Naive thymus-derived CD4-positive, alpha-beta T cell (primary cell): ENCODE data around the gene MEI1. TPM values are rescaled to one million over a fixed set of nuclear protein-coding genes. Genes with fewer than 3 reads are reported as not detected.

Experiments
- ATAC-seq: fragments of 150-1000 bp; cut with Tn5 transposase; 2 replicates; pipeline ENCODE4 v1.10.0; 2021; ENCODE audit warnings: mild to moderate bottlenecking, moderate library complexity
- CTCF ChIA-PET: fragments of 350-600 bp; sonication (Branson Sonifier 250); formaldehyde crosslinking; loops from one replicate; lab custom pipeline; 2021; ENCODE audit warnings: antibody characterized with exemption; lab: Charles Lee
- POLR2A ChIA-PET: fragments of 350-600 bp; sonication (Branson Sonifier 250); formaldehyde crosslinking; loops from one replicate; lab custom pipeline; 2021; ENCODE audit warnings: antibody characterized with exemption, inconsistent platforms; lab: Charles Lee
- DNase-seq, 9 donors: peaks; one replicate each; pipeline versions ENCODE4 v3.0.0 to v3.0.0-alpha.2; 2020 to 2022; ENCODE audit warnings: mixed read lengths in 1 of 9
- H3K27ac ChIP-seq: one replicate; pipeline ENCODE4 v1.7.0; 2013; ENCODE audit warnings: mild to moderate bottlenecking, low read depth, low read length, moderate library complexity
- H3K27me3 ChIP-seq, 2 donors: one replicate each; pipeline ENCODE4 v1.7.0; 2013; ENCODE audit warnings: low read length in 2 of 2, mild to moderate bottlenecking in 2 of 2, moderate library complexity in 2 of 2; ENCODE audit not compliant: control insufficient read depth in 2 of 2, insufficient read depth in 2 of 2
- H3K36me3 ChIP-seq, 3 experiments: 1 replicate in 2 of 3; 2 replicates in 1 of 3; pipeline ENCODE4 v1.7.0; 2013; ENCODE audit warnings: low read length in 3 of 3, mild to moderate bottlenecking in 3 of 3, moderate library complexity in 1 of 3; ENCODE audit not compliant: insufficient read depth in 3 of 3, control insufficient read depth in 2 of 3
- H3K4me1 ChIP-seq, 2 donors: one replicate each; pipeline ENCODE4 v1.7.0; 2013; ENCODE audit warnings: low read length in 2 of 2, mild to moderate bottlenecking in 2 of 2, moderate library complexity in 1 of 2; ENCODE audit not compliant: control insufficient read depth in 2 of 2, insufficient read depth in 2 of 2
- H3K4me3 ChIP-seq: 2 replicates; pipeline ENCODE4 v1.7.0; 2013; ENCODE audit warnings: mild to moderate bottlenecking, low read length
- H3K9me3 ChIP-seq, 3 experiments: 1 replicate in 2 of 3; 2 replicates in 1 of 3; pipeline ENCODE4 v1.7.0; 2013; ENCODE audit warnings: low read length in 3 of 3; ENCODE audit not compliant: control insufficient read depth in 2 of 3
- H3K27ac Mint-ChIP-seq, 9 donors: one replicate each; pipeline ENCODE4 v1.8.0; 2020 to 2022; ENCODE audit warnings: mixed read lengths in 9 of 9, mild to moderate bottlenecking in 8 of 9, moderate library complexity in 5 of 9, inconsistent platforms in 2 of 9
- H3K27me3 Mint-ChIP-seq, 5 donors: one replicate each; pipeline ENCODE4 v1.8.0; 2021 to 2022; ENCODE audit warnings: mixed read lengths in 5 of 5, mild to moderate bottlenecking in 1 of 5
- H3K36me3 Mint-ChIP-seq, 5 donors: one replicate each; pipeline ENCODE4 v1.8.0; 2020 to 2022; ENCODE audit warnings: mixed read lengths in 5 of 5, mild to moderate bottlenecking in 3 of 5, inconsistent platforms in 1 of 5
- H3K4me1 Mint-ChIP-seq, 7 donors: one replicate each; pipeline ENCODE4 v1.8.0; 2020 to 2022; ENCODE audit warnings: mixed read lengths in 7 of 7, mild to moderate bottlenecking in 3 of 7, inconsistent platforms in 1 of 7
- H3K4me3 Mint-ChIP-seq, 10 donors: one replicate each; pipeline ENCODE4 v1.8.0; 2020 to 2022; ENCODE audit warnings: mild to moderate bottlenecking in 10 of 10, mixed read lengths in 10 of 10, moderate library complexity in 6 of 10, inconsistent platforms in 2 of 10
- H3K9me3 Mint-ChIP-seq, 11 donors: one replicate each; pipeline ENCODE4 v1.8.0; 2020 to 2022; ENCODE audit warnings: mixed read lengths in 11 of 11, mild to moderate bottlenecking in 4 of 11, inconsistent platforms in 1 of 11, moderate library complexity in 1 of 11
- intact Hi-C, 2 donors: fragments of 100-400 bp; cut with micrococcal nuclease; formaldehyde crosslinking; loops; one replicate each; pipeline ENCODE4 v1.15.1; 2023
- polyA plus RNA-seq, 2 donors: library from polyadenylated mRNA; unstranded; fragments of 300-500 nt; fragmentation: Illumina TruSeq; gene quantifications; one replicate each; pipeline ENCODE4 v1.2.3, GENCODE V29; 2021
- total RNA-seq, 6 experiments: library from RNA in 5 of 6; stranded (reverse) in 5 of 6; gene quantifications; 1 replicate in 5 of 6; 2 replicates in 1 of 6; pipeline ENCODE4 v1.2.3 and lab custom pipeline; 2021 to 2026

The MEI1 gene
- total and polyA plus RNA-seq, 7 experiments from 2014 or later = 40.4 to 112 (median 64.7) TPM

DNA sequence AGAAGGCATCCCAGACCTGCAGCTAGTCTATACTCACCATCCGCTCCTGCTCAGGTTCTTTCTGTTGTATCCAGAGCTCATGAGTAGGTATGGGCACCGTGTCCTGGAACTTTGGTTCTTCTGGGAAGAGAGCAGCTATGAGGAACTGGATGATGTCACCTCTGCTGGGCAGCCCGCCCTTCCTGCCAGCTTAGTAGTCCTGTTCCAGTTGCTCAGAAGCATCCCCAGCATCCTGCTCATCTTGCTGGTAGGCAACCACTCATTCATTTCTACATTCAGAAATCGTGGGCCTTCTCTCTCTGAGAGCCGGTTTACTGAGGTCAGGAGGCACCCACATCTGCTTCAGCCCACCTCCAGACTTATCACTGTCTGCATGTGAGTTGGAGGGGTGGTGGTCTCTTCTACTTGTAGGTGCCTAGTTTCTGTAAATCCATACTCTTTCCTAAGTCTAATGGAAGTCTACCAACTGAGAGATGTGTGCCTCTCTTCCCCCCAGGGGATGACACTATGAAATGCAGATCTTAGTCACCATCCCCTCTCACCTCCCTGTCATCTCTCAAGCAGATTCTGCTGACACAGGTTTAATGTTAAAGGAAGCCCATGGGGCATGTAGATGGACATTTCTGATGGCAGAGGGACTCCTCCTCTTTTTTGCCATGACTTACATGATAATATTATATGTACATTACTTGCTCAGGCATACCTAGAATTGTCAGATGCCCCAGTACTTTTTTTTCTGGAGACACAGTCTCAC lies 71.6 kb downstream of the MEI1 start:
- ATAC-seq (peak; percentile 23), DNase-seq (no peak)
- H3K4me1 ChIP-seq = no peaks in the 10 kb centered on the region
- no peaks in the 10 kb centered on the region for H3K9me3 ChIP-seq
- intact Hi-C loops = no loop called here
- no peaks in the 10 kb centered on the region for H3K36me3 ChIP-seq
- no peak overlapping the region for H3K4me3 ChIP-seq
- no peak overlapping the region for H3K4me3 Mint-ChIP-seq
- no peaks in the 10 kb centered on the region for H3K27me3 ChIP-seq
- ChIA-PET CTCF (no interaction called here), POLR2A (no interaction called here)
- no peak overlapping the region for H3K27ac ChIP-seq
- no peaks in the 10 kb centered on the region for H3K36me3 Mint-ChIP-seq
- no peak overlapping the region for H3K27ac Mint-ChIP-seq
- H3K4me1 Mint-ChIP-seq = peaks cover 0 to 10% (median 0%) of the 10 kb centered on the region in 7 donors
- peaks cover 0 to 2% (median 0%) of the 10 kb centered on the region in 11 donors for H3K9me3 Mint-ChIP-seq
- no peaks in the 10 kb centered on the region for H3K27me3 Mint-ChIP-seq

DNA sequence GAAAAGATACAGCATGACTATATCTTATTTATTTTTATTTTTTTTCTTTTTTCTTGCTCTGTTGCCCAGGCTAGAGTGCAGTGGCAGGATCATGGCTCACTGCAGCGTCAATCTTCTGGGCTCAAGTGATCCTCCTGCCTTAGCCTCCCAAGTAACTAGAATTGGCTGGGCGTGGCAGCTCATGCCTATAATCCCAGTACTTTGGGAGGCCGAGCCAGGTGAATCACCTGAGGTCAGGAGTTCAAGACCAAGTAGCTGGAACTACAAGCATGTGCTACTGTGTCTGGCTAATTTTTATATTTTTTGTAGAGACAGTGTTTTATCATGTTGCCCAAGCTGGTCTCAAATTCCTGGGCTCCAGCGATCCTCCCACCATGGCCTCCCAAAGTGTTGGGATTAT lies 72.9 kb downstream of the MEI1 start:
- POLR2A ChIA-PET = interaction anchor here (0.8 to 1.1 kb wide), 2 partner anchors 8 to 9 kb away, joined by 3 read pairs; no protein-coding TSS in a partner anchor
- ATAC-seq (no peak), DNase-seq (no peak)
- H3K27me3 Mint-ChIP-seq = no peaks in the 10 kb centered on the region
- no peak overlapping the region for H3K27ac Mint-ChIP-seq
- peaks cover 0 to 2% (median 0%) of the 10 kb centered on the region in 11 donors for H3K9me3 Mint-ChIP-seq
- H3K36me3 Mint-ChIP-seq = no peaks in the 10 kb centered on the region
- H3K4me3 ChIP-seq = no peak overlapping the region
- no peak overlapping the region for H3K4me3 Mint-ChIP-seq
- H3K36me3 ChIP-seq = no peaks in the 10 kb centered on the region
- H3K4me1 ChIP-seq = no peaks in the 10 kb centered on the region
- intact Hi-C loops = no loop called here
- H3K27ac ChIP-seq = no peak overlapping the region
- no peaks in the 10 kb centered on the region for H3K27me3 ChIP-seq
- peaks cover 0 to 10% (median under 1%) of the 10 kb centered on the region in 7 donors for H3K4me1 Mint-ChIP-seq
- CTCF ChIA-PET = no interaction called here
- H3K9me3 ChIP-seq = no peaks in the 10 kb centered on the region

DNA sequence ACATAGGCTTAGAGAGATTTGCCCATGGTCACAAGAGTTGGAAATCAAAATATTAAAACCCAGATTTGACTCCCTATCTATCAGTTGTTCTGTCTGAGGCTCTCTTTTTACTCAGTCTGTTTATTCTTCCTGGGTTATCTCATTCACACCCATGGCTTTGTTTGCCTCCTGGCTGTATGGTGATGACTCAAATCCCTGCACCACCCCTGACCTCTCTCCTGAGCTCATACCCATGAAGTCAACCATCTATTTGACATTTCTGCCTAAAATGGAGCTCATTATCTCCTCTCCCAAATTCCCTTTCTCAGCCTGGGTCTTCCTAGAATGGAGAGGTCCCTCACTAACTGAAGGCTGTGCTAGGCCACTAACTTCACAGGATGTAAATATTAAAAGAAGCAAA lies 73.3 kb downstream of the MEI1 start:
- no peak for DNase-seq
- H3K4me1 ChIP-seq = no peaks in the 10 kb centered on the region
- no peak overlapping the region for H3K4me3 Mint-ChIP-seq
- POLR2A ChIA-PET = interaction anchor here (0.8 to 1.1 kb wide), 2 partner anchors 8 to 9 kb away, joined by 3 read pairs; no protein-coding TSS in a partner anchor
- ATAC-seq = no peak
- peaks cover 0 to 11% (median 5%) of the 10 kb centered on the region in 7 donors for H3K4me1 Mint-ChIP-seq
- H3K9me3 ChIP-seq = no peaks in the 10 kb centered on the region
- intact Hi-C loops = no loop called here
- CTCF ChIA-PET = no interaction called here
- H3K27ac Mint-ChIP-seq = no peak overlapping the region
- no peaks in the 10 kb centered on the region for H3K27me3 Mint-ChIP-seq
- no peaks in the 10 kb centered on the region for H3K27me3 ChIP-seq
- peaks cover 0 to 2% (median 0%) of the 10 kb centered on the region in 11 donors for H3K9me3 Mint-ChIP-seq
- no peak overlapping the region for H3K4me3 ChIP-seq
- H3K27ac ChIP-seq = no peak overlapping the region
- no peaks in the 10 kb centered on the region for H3K36me3 ChIP-seq
- H3K36me3 Mint-ChIP-seq = peaks cover 0 to under 1% (median 0%) of the 10 kb centered on the region in 5 donors

DNA sequence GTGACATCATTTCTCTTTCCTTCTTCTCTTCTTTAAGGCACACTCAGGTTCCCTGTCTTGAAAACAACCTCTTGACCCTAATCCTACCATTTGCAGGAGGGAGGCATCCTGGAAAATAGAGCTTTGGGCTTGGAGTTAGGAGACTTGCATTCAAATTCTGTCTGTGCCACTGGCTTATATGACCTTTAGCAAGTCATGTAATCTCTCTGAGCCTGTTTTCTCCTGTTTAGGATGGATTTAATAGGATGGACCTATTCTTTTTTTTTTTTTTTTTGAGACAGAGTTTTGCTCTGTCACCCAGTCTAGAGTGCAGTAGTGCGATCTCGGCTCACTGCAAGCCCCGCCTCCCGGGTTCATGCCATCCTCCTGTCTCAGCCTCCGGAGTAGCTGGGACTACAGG lies 76.0 kb downstream of the MEI1 start:
- ChIA-PET CTCF (interaction anchor here (0.9 kb wide), 1 partner anchor 26 kb away, joined by 3 read pairs; no protein-coding TSS in a partner anchor), POLR2A (interaction anchor here (1.2 to 1.3 kb wide), 2 partner anchors 24 to 171 kb away, joined by 4 read pairs; no protein-coding TSS in a partner anchor)
- Mint-ChIP-seq H3K4me3 (no peak overlapping the region), H3K9me3 (no peaks in the 10 kb centered on the region), H3K36me3 (peaks cover 0 to 1% (median 0%) of the 10 kb centered on the region in 5 donors), H3K4me1 (peaks cover 9 to 35% (median 21%) of the 10 kb centered on the region in 7 donors), H3K27me3 (no peaks in the 10 kb centered on the region), H3K27ac (no peak overlapping the region)
- H3K27ac ChIP-seq = no peak overlapping the region
- H3K4me1 ChIP-seq = peaks cover 4 to 11% of the 10 kb centered on the region in 2 donors
- ATAC-seq (no peak), DNase-seq (no peak)
- H3K4me3 ChIP-seq = no peak overlapping the region
- no peaks in the 10 kb centered on the region for H3K36me3 ChIP-seq
- intact Hi-C loops = no loop called here
- H3K27me3 ChIP-seq = no peaks in the 10 kb centered on the region
- no peaks in the 10 kb centered on the region for H3K9me3 ChIP-seq

DNA sequence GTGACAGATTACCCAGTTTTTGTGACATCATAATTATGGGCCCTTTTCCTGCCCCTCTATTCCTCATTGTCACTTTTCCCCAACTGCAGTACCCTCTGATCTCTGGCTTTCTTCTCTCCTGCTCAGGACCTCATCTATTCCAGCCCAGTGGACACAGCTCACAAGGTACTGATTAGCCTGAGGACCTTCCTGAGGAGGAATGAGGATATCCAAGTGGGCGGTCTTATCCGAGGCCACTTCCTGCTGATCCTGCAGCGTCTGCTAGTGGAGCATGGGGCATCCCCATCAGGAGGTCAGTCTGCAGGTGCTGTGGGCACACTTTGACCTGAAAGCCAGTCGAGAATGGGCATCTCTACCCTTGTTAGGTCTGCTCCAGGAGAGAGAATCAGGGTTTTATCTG lies 76.7 kb downstream of the MEI1 start:
- no peak overlapping the region for H3K4me3 Mint-ChIP-seq
- H3K4me1 Mint-ChIP-seq = peaks cover 15 to 41% (median 25%) of the 10 kb centered on the region in 7 donors
- Histone ChIP-seq H3K9me3 (no peaks in the 10 kb centered on the region), H3K4me3 (no peak overlapping the region), H3K27ac (no peak overlapping the region), H3K36me3 (no peaks in the 10 kb centered on the region), H3K27me3 (no peaks in the 10 kb centered on the region), H3K4me1 (peaks cover 11 to 17% of the 10 kb centered on the region in 2 donors)
- peaks cover 0 to 4% (median 0%) of the 10 kb centered on the region in 5 donors for H3K36me3 Mint-ChIP-seq
- H3K9me3 Mint-ChIP-seq = no peaks in the 10 kb centered on the region
- ATAC-seq (no peak), DNase-seq (no peak)
- no peaks in the 10 kb centered on the region for H3K27me3 Mint-ChIP-seq
- peak overlapping the region in 1 of 9 donors; percentile 25 for H3K27ac Mint-ChIP-seq
- POLR2A ChIA-PET = interaction anchor here (1.2 to 12.2 kb wide), 2 partner anchors 22 to 170 kb away, joined by 4 to 366 read pairs; partner anchors contain the start of gene CCDC134
- CTCF ChIA-PET = interaction anchor here (1.9 kb wide), 1 partner anchor 29 kb away, joined by 5 read pairs; no protein-coding TSS in a partner anchor
- intact Hi-C loops = no loop called here

DNA sequence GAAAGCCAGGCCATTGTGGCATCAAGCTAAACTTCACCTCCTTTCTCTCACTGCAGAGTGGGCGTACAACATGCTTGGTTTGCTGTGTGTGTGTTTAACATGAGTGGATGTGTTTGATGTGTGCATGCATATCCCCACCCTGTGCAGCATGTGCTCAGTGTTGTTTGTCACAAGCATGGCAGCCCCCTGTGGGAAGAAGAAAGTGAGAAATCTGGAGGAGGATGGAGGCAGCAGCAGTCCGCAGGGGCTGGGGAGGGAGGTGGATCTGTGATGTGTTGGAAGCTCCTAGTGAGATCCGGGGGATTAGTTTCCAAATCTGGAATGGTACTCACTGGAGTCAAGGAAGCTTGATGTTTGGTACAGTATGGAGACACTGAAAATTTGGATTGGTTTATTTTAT lies 77.1 kb downstream of the MEI1 start:
- Mint-ChIP-seq H3K27ac (peak overlapping the region in 2 of 9 donors; percentile 44 to 84), H3K4me1 (peaks cover 16 to 44% (median 28%) of the 10 kb centered on the region in 7 donors), H3K36me3 (peaks cover 0 to 4% (median 0%) of the 10 kb centered on the region in 5 donors), H3K9me3 (no peaks in the 10 kb centered on the region), H3K4me3 (no peak overlapping the region), H3K27me3 (no peaks in the 10 kb centered on the region)
- Histone ChIP-seq H3K27me3 (no peaks in the 10 kb centered on the region), H3K4me3 (no peak overlapping the region), H3K27ac (no peak overlapping the region), H3K4me1 (peaks cover 11 to 17% of the 10 kb centered on the region in 2 donors), H3K9me3 (no peaks in the 10 kb centered on the region), H3K36me3 (no peaks in the 10 kb centered on the region)
- CTCF ChIA-PET = interaction anchor here (1.3 to 1.9 kb wide), 2 partner anchors 24 to 30 kb away, joined by 5 to 6 read pairs; partner anchors contain the start of gene CCDC134
- intact Hi-C loops = no loop called here
- no peak for ATAC-seq
- DNase-seq = no peak
- POLR2A ChIA-PET = interaction anchor here (0.7 to 12.2 kb wide), 4 partner anchors 9 to 304 kb away, joined by 3 to 366 read pairs (median 4); partner anchors contain the start of genes CCDC134 and SMDT1
